Adipocyte (in vitro differentiated cells): Measurements from ENCODE around the gene RADIL.
"Not testable (repeated sequence)": the region's sequence is repeated elsewhere in the genome, so short reads cannot be mapped to it uniquely, and the experiment has no call there.

Source experiments
- DNase-seq: peaks from one replicate; pipeline ENCODE4 v3.0.0-alpha.2; 2015; ENCODE audit warnings: low read depth
- H3K27me3 ChIP-seq: replicated peaks from 2 replicates; pipeline ENCODE4 v1.7.0; 2013; ENCODE audit warnings: mild to moderate bottlenecking, low read length, moderate library complexity; ENCODE audit not compliant: control insufficient read depth, insufficient read depth
- H3K36me3 ChIP-seq: 2 replicates; pipeline ENCODE4 v1.7.0; 2013; ENCODE audit warnings: low read length, mild to moderate bottlenecking, moderate library complexity; ENCODE audit not compliant: control insufficient read depth, insufficient read depth, severe bottlenecking
- H3K4me1 ChIP-seq: 2 replicates; pipeline ENCODE4 v1.7.0; 2013; ENCODE audit warnings: mild to moderate bottlenecking, low read length, moderate library complexity; ENCODE audit not compliant: control insufficient read depth, insufficient read depth
- H3K4me3 ChIP-seq: 2 replicates; pipeline ENCODE4 v1.7.0; 2013; ENCODE audit warnings: mild to moderate bottlenecking, low read length, moderate library complexity
- H3K9ac ChIP-seq: 2 replicates; pipeline ENCODE4 v1.7.0; 2013; ENCODE audit warnings: mild to moderate bottlenecking, low read length, moderate library complexity
- H3K9me3 ChIP-seq: 2 replicates; pipeline ENCODE4 v1.7.0; 2013; ENCODE audit warnings: mild to moderate bottlenecking, low read length, moderate library complexity; ENCODE audit not compliant: control insufficient read depth

RADIL gene

DNA sequence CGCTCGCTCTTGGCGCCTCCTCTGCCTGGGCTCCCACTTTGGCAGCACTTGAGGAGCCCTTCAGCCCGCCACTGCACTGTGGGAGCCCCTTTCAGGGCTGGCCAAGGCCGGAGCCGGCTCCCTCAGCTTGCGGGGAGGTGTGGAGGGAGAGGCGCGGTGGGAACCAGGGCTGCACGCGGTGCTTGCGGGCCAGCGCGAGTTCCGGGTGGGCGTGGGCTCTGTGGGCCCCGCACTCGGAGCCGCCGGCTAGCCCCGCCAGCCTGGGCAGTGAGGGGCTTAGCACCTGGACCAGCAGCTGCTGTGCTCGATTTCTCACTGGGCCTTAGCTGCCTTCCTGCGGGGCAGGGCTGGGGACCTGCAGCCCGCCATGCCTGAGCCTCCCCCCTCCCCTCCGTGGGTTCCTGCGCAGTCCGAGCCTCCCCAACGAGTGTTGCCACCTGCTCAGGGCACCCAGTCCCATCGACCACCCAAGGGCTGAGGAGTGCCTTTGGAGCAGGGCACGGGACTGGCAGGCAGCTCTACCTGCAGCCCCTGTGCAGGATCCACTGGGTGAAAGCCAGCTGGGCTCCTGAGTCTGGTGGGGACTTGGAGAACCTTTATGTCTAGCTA is 90.0 kb downstream of the RADIL start:
- peaks cover 31% of the 10 kb centered on the region for H3K36me3 ChIP-seq
- not testable (repeated sequence) for H3K9ac ChIP-seq, DNase-seq, H3K4me3 ChIP-seq, H3K4me1 ChIP-seq, H3K27me3 ChIP-seq, H3K9me3 ChIP-seq

DNA sequence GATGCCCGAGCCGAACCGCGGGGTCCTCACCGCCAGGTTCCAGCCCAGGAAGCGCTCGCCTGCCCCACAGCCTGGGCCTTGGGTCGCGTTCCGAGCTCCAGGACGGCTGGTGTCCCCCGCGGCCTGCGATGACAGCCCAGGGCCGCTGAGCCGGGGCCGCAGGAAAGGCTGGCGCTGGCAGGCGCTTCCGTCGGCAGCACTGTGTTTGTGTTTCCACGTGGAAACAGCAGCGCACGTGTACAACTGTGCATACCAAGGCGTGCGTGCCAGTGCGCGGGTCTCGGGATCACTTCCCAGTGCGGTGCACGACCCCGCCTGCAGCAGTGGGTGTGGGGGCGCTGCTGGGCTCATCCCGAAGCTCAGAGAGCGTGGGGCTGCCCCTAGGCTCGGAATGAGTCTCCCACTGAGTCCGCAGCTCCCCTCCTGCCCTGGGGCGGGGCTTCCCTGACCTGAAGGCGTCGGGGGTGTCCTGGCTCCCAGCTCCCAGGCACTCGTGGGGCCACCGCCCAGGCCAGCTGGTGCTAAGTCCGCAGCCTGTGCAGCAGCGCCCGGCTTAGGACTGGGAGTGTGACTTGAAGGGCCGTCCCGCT is 90.9 kb downstream of the RADIL start:
- H3K27me3 ChIP-seq = no peaks in the 10 kb centered on the region
- no peaks in the 10 kb centered on the region for H3K9me3 ChIP-seq
- H3K9ac ChIP-seq = no peak overlapping the region
- H3K4me3 ChIP-seq = no peak overlapping the region
- H3K4me1 ChIP-seq = no peaks in the 10 kb centered on the region
- H3K36me3 ChIP-seq = peaks cover 40% of the 10 kb centered on the region
- no peak for DNase-seq

DNA sequence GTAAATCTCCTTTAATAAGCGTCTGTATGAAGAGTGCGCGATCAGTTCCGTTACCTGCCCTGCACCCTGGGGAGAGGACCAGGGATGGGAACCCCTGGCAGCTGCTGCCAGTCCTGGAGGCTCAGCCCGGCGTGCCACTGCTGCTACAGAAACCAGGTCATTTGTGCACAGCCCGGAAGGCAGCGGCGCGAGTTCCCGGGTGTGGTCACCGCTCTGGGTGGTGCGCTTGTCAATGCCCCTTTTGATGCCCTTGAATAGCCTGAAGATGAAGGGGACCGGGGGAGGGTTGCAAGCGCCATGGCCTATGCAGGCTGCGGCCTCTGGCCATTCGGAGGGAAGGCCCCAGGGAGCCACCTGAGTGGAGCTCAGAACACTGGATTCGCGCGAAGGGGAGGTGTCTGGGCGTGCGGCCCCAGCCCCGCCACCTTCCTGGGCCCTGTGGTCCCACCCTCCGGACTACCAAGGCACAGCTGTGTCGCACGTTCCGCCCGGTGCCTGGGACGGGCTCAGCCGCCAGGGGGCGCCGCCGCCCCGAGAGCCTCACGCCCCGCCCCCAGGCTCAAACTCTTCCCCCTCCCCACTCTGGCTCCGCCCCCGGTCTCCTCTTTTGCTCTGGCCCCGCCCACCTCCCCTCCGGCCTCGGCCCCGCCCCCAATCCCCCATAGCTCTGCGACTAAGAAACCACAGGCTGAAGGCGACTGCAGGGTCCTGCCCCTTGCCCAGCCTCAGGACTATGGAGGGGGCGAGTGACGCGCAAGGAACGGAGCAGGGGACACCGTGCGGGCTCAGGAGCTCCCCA is 91.6 kb downstream of the RADIL start:
- Histone ChIP-seq H3K4me3 (no peak overlapping the region), H3K4me1 (no peaks in the 10 kb centered on the region), H3K9me3 (no peaks in the 10 kb centered on the region), H3K27me3 (no peaks in the 10 kb centered on the region), H3K36me3 (peaks cover 47% of the 10 kb centered on the region), H3K9ac (no peak overlapping the region)
- DNase-seq = peak; percentile 77

GRCh38 chr7:4791101-4791737 is 92.3 kb downstream of the RADIL start:
- Histone ChIP-seq H3K9ac (no peak overlapping the region), H3K4me1 (no peaks in the 10 kb centered on the region), H3K27me3 (no peaks in the 10 kb centered on the region), H3K4me3 (no peak overlapping the region), H3K9me3 (no peaks in the 10 kb centered on the region), H3K36me3 (peaks cover 54% of the 10 kb centered on the region)
- no peak for DNase-seq

DNA sequence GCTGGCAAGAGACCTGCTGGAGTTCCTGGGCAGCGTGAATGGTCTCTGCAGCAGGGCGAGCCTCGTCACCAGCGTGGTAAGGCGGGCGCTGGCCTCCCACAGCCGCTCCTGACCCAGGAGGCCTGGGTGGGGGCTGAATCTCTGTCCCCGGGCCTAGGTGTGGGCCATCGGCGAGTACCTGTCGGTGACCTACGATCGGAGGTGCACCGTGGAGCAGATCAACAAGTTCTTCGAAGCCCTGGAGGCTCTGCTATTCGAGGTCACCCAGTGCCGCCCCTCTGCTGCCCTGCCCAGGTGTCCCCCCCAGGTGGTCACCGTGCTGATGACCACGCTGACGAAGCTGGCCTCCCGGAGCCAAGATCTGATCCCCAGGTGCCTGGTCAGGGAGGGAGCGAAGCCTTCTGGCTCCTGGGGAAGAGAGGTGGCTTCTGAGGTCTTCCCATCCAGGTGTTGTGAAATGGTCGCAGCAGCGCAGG is 93.0 kb downstream of the RADIL start:
- no peak overlapping the region for H3K9ac ChIP-seq
- DNase-seq = no peak
- no peaks in the 10 kb centered on the region for H3K27me3 ChIP-seq
- no peaks in the 10 kb centered on the region for H3K4me1 ChIP-seq
- H3K36me3 ChIP-seq = peaks cover 61% of the 10 kb centered on the region
- H3K4me3 ChIP-seq = no peak overlapping the region
- no peaks in the 10 kb centered on the region for H3K9me3 ChIP-seq

DNA sequence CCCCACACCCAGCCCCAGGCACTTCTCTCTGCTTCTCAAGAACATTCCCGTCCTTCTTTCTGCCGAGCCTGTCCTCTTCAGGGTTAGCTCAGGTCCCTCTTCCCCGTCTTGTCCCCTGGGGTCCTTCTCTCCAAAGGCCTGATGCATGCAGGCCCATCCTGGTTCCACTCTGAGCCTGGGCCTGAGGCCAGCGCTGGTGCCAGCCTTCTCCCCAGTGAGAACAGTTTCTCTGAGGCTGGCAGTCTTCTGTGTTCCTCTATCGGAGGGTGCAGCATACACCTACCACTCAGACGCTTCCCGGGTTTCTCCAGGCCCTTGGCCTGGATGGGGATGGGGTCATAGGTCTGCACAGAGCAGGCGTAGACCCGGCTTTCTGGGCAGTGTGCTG is 93.4 kb downstream of the RADIL start:
- Histone ChIP-seq H3K4me1 (no peaks in the 10 kb centered on the region), H3K4me3 (no peak overlapping the region), H3K36me3 (peaks cover 65% of the 10 kb centered on the region), H3K27me3 (no peaks in the 10 kb centered on the region), H3K9me3 (no peaks in the 10 kb centered on the region), H3K9ac (no peak overlapping the region)
- DNase-seq = no peak

GRCh38 chr7:4789194-4790077 is 94.1 kb downstream of the RADIL start:
- Histone ChIP-seq H3K36me3 (peaks cover 71% of the 10 kb centered on the region), H3K27me3 (no peaks in the 10 kb centered on the region), H3K4me3 (no peak overlapping the region), H3K9ac (no peak overlapping the region), H3K9me3 (no peaks in the 10 kb centered on the region), H3K4me1 (no peaks in the 10 kb centered on the region)
- no peak for DNase-seq

- H3K4me3 ChIP-seq = no peak overlapping the region
- H3K4me1 ChIP-seq = no peaks in the 10 kb centered on the region
- no peaks in the 10 kb centered on the region for H3K27me3 ChIP-seq
- H3K36me3 ChIP-seq = peaks cover 79% of the 10 kb centered on the region
- no peak for DNase-seq
- H3K9ac ChIP-seq = no peak overlapping the region
- no peaks in the 10 kb centered on the region for H3K9me3 ChIP-seq
Measured at GRCh38 chr7:4788627-4789189, 94.8 kb downstream of the RADIL start.

GRCh38 chr7:4787947-4788626 is 95.4 kb downstream of the RADIL start:
- H3K9ac ChIP-seq = no peak overlapping the region
- DNase-seq = no peak
- H3K4me1 ChIP-seq = no peaks in the 10 kb centered on the region
- H3K27me3 ChIP-seq = no peaks in the 10 kb centered on the region
- H3K36me3 ChIP-seq = peaks cover 84% of the 10 kb centered on the region
- no peaks in the 10 kb centered on the region for H3K9me3 ChIP-seq
- no peak overlapping the region for H3K4me3 ChIP-seq

GRCh38 chr7:4787541-4787940 is 96.0 kb downstream of the RADIL start:
- H3K9ac ChIP-seq = no peak overlapping the region
- H3K4me3 ChIP-seq = no peak overlapping the region
- no peaks in the 10 kb centered on the region for H3K9me3 ChIP-seq
- H3K4me1 ChIP-seq = no peaks in the 10 kb centered on the region
- DNase-seq = no peak
- H3K27me3 ChIP-seq = no peaks in the 10 kb centered on the region
- peaks cover 90% of the 10 kb centered on the region for H3K36me3 ChIP-seq
